OCI-LY3 (cell line): Measurements from ENCODE around the gene TECR.

Experiments
- EZH2phosphoT487 ChIP-seq: fragments of 200-600 bp; shearing (Covaris generic); IDR thresholded peaks from 2 replicates; pipeline ENCODE4 v1.6.1; 2018; ENCODE audit warnings: antibody characterized with exemption, mixed run types, low read depth
- TF ChIP-seq, protein P1 (sequence below): fragments of 200-600, 300-600 bp; sonication (generic); IDR thresholded peaks from 2 replicates; pipeline ENCODE4 v1.5.1; 2014; ENCODE audit warnings: antibody characterized with exemption, low read length, low read depth

GRCh38 chr19:14565765-14566711 is 36.6 kb downstream of the TECR start:
- TF ChIP-seq, protein P1, sequence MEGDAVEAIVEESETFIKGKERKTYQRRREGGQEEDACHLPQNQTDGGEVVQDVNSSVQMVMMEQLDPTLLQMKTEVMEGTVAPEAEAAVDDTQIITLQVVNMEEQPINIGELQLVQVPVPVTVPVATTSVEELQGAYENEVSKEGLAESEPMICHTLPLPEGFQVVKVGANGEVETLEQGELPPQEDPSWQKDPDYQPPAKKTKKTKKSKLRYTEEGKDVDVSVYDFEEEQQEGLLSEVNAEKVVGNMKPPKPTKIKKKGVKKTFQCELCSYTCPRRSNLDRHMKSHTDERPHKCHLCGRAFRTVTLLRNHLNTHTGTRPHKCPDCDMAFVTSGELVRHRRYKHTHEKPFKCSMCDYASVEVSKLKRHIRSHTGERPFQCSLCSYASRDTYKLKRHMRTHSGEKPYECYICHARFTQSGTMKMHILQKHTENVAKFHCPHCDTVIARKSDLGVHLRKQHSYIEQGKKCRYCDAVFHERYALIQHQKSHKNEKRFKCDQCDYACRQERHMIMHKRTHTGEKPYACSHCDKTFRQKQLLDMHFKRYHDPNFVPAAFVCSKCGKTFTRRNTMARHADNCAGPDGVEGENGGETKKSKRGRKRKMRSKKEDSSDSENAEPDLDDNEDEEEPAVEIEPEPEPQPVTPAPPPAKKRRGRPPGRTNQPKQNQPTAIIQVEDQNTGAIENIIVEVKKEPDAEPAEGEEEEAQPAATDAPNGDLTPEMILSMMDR, result no peak
- no peak for TF ChIP-seq EZH2phosphoT487
